DOHH2 (cell line): ENCODE results near the gene SNX13.

Source experiments
- EZH2phosphoT487 ChIP-seq: fragments of 200-600 bp; sonication (generic); IDR thresholded peaks from 2 replicates; pipeline ENCODE4 v1.6.1; 2017; ENCODE audit warnings: borderline replicate concordance, mild to moderate bottlenecking, antibody characterized with exemption, low read length, moderate library complexity, mixed read lengths
- TF ChIP-seq, protein P1 (sequence below): fragments of 200-600 bp; sonication (generic); IDR thresholded peaks from one replicate; pipeline ENCODE4 v1.5.1; 2014; ENCODE audit warnings: antibody characterized with exemption, mild to moderate bottlenecking, low read depth, low read length; ENCODE audit not compliant: poor library complexity, severe bottlenecking

DNA sequence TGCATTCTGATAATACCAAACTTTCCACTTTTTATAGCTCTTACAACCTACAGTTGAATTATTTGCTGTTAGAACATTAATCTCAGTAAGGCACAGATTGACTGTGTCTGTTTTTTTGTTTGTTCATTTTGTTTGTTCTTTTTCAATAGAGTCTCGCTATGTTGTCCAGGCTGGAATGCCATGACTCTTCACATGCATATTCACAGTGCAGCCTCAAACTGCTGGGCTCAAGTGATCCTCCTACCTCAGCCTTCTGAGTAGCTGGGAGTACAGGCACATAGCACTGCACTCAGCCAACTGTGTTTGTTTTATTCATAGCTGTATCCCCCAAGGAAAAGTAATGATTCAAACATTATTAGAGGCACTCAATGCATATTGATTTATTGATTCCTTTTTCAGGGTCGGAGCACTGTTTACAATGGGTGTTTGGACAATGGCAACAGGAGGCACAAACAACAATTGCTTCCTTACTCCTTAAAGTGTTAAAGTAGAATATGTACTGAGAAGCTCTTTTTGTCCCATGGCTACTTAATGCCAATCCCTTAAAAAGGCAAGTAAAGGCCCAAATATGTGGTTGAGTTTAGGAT lies 61.1 kb downstream of the SNX13 start:
- TF ChIP-seq, protein P1, sequence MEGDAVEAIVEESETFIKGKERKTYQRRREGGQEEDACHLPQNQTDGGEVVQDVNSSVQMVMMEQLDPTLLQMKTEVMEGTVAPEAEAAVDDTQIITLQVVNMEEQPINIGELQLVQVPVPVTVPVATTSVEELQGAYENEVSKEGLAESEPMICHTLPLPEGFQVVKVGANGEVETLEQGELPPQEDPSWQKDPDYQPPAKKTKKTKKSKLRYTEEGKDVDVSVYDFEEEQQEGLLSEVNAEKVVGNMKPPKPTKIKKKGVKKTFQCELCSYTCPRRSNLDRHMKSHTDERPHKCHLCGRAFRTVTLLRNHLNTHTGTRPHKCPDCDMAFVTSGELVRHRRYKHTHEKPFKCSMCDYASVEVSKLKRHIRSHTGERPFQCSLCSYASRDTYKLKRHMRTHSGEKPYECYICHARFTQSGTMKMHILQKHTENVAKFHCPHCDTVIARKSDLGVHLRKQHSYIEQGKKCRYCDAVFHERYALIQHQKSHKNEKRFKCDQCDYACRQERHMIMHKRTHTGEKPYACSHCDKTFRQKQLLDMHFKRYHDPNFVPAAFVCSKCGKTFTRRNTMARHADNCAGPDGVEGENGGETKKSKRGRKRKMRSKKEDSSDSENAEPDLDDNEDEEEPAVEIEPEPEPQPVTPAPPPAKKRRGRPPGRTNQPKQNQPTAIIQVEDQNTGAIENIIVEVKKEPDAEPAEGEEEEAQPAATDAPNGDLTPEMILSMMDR: no peak
- no peak for TF ChIP-seq EZH2phosphoT487
